Cerebellar cortex (tissue), 1 donor: Measurements from ENCODE around the gene NPAS2.

ENCODE experiments used
- DNase-seq: peaks from one replicate; pipeline ENCODE4 v3.0.0-alpha.2; 2015; ENCODE audit warnings: low spot score

The NPAS2 gene

DNA sequence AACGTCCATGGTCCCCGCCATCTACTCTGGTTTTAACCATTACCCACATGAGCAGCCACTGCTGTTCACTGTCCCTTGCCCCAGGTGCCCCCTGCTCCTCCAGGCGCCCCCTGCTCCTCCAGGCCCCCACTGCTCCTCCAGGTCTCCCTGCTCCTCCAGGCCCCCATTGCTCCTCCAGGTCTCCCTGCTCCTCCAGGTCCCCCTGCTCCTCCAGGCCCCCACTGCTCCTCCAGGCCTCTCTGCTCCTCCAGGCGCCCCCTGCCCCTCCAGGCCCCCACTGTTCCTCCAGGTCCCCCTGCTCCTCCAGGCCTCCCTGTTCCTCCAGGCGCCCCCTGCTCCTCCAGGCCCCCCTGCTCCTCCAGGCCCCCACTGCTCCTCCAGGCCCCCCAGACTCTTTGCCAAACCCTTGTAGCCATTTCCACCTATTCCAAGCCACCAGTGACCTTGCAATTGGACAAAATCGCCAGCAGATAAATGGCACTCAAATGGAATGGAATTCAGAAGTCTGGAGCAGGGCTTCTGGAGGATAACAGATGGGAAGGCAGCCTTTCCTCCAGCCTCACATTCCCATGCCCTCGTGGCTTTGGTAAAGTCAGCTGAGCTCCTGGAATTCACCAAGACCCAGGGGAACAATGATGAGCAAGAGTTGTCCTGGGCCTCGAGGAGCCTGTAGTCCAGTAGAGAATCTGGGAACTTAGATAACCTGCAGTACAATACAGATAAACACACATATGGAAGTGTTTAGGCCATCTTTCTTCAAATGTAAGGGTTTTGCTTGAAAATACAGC, 168.9 kb downstream of the NPAS2 start:
- no peak for DNase-seq

- DNase-seq, result no peak
Measured at GRCh38 chr2:100989666-100990065, 169.7 kb downstream of the NPAS2 start.

- no peak for DNase-seq
Measured at GRCh38 chr2:100990166-100990565, 170.2 kb downstream of the NPAS2 start.

GRCh38 chr2:100990650-100991403, 170.9 kb downstream of the NPAS2 start:
- DNase-seq, result no peak

DNA sequence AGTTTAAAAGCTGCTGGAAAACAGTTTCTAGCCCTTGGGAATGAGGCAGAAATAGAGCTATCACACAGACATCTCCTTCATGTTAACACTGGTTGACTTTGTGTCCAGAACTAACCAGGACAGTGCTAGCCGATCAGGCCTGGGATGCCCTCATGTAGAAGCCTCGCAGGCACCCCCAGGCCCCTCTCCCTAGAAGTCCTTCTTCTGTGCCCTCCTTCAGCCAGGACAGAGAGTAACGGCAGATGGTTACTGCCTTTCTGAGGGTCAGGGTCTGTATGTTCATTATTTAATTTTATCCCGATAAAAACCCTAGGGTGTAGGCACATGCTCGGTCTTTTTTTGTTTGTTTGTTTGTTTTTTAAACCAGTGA, 171.4 kb downstream of the NPAS2 start:
- DNase-seq, result no peak

DNA sequence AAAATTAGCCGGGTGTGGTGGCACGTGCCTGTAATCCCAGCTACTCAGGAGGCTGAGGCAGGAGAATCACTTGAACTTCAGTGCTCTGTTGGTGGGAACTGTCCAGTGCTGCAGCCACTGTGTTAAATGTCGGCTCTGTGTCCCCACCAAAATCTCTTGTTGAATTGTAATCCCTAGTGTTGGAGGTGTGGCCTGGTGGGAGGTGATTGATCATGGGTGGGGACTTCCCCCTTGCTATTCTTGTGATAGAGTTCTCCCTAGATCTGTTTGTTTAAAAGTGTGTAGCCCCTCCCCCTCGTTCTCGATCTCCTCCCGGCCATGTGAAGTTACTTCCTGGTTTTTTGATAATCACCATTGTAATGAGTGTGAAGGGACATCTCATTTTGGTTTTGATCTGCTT, 172.3 kb downstream of the NPAS2 start:
- DNase-seq, result no peak

GRCh38 chr2:100993294-100993693, 173.4 kb downstream of the NPAS2 start:
- no peak for DNase-seq

DNA sequence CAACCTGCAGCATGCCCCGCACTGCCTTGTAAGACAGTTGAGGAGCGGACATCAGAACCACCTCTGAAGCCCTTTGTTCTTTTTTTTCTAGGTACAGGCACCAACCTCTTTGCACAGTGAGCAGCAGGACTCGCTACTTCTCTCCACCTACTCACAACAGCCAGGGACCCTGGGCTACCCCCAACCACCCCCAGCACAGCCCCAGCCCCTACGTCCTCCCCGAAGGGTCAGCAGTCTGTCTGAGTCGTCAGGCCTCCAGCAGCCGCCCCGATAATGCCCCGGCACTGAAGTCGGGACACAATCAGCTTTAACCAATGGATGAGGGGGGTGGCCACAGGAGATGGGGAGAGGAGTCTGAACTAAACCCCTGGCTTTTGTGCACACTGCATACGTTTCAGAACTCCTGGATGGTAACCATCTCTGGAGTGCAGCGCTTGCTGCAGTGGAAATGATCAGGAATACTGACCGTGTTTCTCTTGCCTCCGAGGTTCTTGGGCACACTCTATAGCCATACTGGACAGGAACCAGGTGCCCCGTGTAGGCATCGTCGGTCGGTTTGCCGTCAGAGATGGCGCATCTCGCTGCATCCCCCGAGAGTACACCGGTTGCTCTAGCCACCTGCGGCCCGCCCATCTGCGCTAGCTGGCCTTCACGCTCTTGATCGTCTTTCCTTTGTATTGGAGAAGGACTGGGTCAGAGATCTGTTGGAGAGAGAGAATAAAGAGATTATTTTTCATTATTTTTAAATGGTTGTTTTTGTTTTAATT, 175.6 kb downstream of the NPAS2 start:
- DNase-seq, result no peak

DNA sequence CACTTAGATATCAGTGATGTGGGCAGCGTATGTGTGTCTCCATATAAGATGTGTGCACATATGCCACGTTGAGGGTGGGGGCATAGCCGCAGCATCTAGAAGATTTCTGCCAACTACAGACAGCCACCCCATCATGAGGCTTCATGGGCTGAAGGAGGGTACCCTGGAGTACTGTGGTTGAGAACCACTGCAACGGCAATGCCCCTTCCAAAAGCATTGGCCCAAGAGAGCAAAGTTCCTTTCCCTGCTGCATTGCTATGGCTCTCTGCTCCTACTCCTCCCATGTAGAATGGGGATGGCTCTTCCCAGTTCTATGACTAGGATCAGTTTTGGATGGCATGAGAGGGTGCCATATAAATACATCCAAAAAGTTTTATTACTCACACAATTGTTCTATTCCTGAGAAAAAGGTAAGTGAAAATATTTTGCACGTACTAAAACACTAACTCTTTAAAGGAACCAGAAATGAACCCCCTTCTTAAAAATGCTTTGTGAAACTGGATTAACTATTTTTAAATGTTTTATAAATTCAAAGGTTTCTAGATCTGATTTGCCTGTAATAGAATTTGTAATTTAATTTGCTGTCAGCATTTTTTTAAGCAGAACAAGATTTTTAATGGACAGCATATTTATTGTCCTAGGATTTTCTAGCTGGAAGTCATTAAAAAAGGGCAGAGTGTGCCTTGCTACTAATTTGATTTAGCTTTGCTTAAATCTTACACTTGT, 177.7 kb downstream of the NPAS2 start:
- DNase-seq, result no peak

DNA sequence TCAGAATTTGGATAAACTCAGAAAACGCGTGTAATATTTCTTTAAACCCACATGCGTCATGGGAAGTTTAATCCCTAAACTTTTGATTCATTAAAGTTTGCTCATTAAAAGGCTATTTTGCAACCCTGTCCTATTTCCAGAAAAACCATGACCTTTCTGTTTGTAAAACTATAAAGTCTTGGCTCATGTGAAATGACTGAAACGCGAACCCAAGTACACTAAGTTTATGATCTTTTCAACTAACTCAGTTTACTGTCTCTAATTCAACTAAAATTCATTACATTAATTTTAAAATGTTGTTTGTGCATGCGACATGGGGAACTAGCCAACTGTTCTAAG, 178.3 kb downstream of the NPAS2 start:
- DNase-seq, result no peak

- no peak for DNase-seq
Measured at GRCh38 chr2:100999995-101000394, 180.1 kb downstream of the NPAS2 start.

DNA sequence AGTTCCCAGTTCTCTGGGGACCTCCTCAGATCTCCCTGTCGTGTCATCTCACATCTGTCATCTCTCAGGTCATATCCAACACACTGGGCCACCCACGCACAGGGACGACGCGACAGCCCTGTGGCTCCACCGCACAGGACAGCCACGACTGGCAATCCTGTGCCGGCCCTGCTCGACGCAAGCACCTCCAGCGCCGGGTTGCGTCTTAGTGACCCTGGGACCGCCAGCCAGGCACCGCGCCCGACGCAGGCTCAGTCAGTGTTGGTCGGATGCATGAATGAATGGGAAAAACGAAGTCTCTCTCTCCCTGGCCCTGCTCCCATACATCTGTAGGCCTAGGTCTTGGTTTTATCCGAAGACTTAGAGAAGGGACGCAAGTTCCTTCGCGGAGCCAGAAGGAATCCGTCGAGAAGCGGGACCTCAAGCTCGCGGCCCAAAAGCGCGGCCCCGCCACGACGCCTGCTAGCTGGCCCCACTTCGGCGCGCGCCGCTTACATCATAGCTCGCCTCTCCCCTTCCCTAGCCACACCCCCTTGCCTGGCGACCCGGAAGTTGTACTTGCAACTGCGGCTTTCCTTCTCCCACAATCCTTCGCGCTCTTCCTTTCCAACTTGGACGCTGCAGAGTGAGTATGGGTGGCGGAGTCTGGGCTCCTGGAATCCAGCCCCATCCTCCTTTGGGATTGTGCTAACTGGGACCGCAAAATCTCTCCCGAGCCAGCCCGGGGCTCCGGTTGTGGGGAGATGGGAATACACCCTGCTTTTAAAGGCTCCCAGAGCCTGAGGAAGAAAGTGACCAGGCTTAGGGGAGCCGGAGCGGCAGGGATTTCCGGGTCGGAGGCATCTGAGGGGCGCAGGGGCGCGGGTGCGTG, 182.0 kb downstream of the NPAS2 start, which contains the start of gene RPL31:
RPL31 (plus strand) TSS at position 599 of the 871 bp plus-strand sequence. CDS start 413 bp downstream, outside the sequence.
- peak; percentile 98 for DNase-seq

DNA sequence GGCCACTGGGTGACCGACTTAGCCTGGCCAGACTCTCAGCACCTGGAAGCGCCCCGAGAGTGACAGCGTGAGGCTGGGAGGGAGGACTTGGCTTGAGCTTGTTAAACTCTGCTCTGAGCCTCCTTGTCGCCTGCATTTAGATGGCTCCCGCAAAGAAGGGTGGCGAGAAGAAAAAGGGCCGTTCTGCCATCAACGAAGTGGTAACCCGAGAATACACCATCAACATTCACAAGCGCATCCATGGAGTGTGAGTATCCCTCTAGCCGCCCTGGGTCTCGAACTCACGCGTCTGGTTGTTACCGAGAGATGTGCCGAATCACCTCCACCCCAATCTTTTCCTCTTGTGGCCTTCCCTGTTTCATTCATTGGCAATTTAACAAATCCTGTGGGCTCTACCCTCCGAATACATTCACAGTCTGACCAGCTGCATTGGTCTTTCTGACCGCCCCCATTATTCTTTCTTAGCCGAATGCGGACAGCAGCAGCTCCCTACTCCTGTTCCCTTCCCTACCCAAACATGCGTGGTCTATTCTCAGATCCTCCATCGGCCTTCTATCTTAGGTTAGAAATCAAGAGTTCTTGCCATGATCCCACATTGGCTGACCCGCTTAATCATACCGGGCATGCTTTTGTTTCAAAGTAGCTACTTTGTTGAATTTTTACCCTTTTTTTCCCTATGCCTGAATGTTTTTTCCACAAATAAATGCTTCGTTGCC, 182.8 kb downstream of the NPAS2 start:
- no peak for DNase-seq

DNA sequence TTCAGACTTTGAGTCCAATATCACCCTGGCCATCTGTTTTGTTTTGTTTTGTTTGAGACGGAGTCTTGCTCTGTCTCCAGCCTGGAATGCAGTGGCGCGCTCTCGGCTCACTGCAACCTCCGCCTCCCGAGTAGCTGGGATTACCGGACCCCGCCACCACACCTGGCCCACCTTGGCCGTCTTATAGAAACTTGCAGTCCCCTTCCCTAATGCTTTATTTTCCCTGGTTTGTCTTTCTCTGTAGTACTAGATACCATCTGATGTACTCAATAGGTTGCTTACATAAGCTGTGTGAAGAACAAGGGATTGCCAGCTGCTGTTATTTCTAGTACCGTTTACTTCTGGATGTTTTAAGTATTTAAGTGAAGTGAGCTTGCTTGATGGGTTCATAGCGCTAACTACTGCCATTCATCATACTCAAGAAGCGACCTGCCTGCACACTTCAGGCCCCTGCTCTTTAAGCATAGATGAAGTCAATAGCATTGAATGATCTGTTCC, 183.4 kb downstream of the NPAS2 start:
- DNase-seq, result no peak

DNA sequence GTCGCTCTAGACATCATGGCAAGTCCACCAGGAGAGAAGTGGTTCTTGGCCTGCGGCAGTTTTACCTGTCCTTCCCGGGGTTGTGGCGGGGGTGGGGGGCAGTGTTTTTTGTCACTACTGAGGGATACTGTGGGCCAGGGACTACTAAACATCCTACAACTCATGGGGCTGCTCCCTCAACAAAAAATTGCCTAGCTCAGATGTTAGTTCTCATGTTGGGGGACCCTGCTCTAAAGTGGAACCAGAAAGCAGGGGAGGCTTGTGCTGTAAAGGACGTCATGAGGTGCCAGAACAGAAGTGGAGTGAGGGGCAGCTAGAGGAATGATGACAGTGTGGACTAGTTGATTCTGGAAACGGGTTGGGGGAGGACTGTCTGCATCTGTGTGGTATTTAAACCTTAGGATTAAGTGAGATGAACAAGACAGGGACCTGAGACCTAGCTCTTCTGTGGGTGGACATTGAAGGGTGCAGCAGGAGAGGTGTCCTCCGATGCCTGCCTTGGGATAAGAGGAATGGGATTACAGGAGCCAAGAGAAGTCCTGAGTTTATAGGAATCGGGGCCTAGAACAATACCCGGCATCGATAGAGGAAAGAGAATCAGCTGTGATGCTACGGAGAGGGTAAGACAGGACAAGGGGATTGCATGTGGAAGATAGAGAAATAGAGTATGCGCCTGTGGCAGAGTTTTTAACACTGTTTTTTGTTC, 184.8 kb downstream of the NPAS2 start:
- no peak for DNase-seq

GRCh38 chr2:101006065-101006715, 186.3 kb downstream of the NPAS2 start:
- DNase-seq, result no peak

DNA sequence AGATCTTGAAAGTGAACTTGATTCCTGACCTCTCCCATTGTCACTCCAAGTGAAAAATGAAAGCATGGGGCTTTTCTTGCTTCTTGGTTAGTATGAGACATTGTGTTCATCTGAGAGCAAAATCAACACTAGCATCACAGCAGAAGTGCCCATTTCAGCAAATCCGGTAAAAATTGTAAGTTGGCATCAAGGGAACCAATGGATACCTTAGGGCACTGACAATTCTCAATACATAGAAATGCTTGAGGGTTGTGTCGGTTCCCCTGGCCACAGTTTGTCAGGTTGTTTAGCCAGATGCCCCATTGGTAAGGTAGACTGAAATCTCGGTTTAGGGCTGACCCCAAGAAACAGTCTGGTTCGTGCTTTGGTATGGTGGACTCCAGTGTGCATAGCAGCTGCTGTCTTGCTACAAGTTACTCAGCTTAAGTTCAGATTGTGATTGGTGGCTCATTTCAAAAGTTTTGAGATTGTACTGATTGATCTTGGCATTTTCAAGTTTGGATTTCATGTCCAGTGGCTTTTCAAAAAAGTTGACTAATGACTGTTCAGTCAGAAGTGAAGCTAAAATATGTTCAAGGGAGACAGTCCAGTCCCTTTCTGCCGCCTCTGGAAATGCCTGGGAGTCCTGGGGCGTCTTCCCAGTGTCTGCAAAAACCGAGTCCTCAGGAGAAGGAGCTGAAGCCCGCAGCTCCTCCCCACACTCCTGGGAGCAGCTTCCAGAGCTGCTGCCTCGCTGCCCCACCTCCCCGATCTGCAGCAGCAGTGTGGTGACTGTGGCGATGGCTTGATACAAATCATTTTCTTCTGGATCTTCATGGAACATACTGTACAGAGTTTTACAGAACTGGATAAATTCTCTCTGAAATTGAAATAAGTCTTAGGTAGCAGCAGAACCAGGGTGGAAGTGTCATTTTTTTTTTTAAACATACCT, 187.7 kb downstream of the NPAS2 start:
- DNase-seq, result peak; percentile 40

DNA sequence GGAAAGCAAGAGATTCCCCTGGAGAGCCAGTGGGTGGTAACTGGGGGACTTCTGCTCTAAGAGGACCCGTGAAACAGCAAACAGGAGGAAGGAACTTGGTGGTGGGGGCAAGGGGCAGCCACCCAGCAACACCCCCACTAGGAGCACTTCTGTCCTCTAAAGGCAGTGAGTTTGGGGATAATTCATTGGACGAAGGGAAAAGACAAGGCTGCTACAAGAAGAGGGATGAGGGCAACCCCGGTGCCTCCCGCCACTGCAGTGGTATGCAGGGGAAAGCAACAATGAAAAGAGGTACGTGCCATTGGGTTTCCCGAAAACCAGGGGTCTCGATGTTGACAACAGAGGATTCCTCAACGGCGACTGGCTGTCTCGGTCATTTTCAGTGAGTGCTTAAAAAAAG, 191.2 kb downstream of the NPAS2 start:
- no peak for DNase-seq
